Amygdala (tissue), 56 donors: Measurements from ENCODE around the gene TRABD2A.
"Not testable (repeated sequence)": the region's sequence is repeated elsewhere in the genome, so short reads cannot be mapped to it uniquely, and the experiment has no call there.

Experiments used
- DNase-seq, 56 donors: peaks; one replicate each; lab custom pipeline; 2025; lab: John Stamatoyannopoulos, UW

Gene TRABD2A

GRCh38 chr2:84786601-84787000, 94.3 kb downstream of the TRABD2A start:
- no peak for DNase-seq

- no peak for DNase-seq
Measured at GRCh38 chr2:84785950-84786349, 94.9 kb downstream of the TRABD2A start.

- no peak for DNase-seq
Measured at GRCh38 chr2:84782717-84783442, 98.0 kb downstream of the TRABD2A start.

- no peak for DNase-seq
Measured at GRCh38 chr2:84781942-84782716, 98.8 kb downstream of the TRABD2A start.

- DNase-seq = no peak
Measured at GRCh38 chr2:84779781-84780180, 101.1 kb downstream of the TRABD2A start.

- DNase-seq = no peak
Measured at GRCh38 chr2:84778911-84779690, 101.8 kb downstream of the TRABD2A start.

- DNase-seq = no peak
Measured at GRCh38 chr2:84776011-84776410, 104.9 kb downstream of the TRABD2A start.

GRCh38 chr2:84773562-84773961, 107.3 kb downstream of the TRABD2A start:
- DNase-seq = not testable (repeated sequence)
